SH-SY5Y (cell line): ENCODE results near the gene HPN.

Source experiments
- GATA2 ChIP-seq: IDR thresholded peaks from 2 replicates; pipeline ENCODE4 v1.6.1; 2011; ENCODE audit warnings: mild to moderate bottlenecking, low read depth, low read length
- GATA3 ChIP-seq: IDR thresholded peaks from 2 replicates; pipeline ENCODE4 v1.6.1; 2011; ENCODE audit warnings: low read depth, mild to moderate bottlenecking, low read length, moderate library complexity

- no peak for TF ChIP-seq GATA2
- TF ChIP-seq GATA3 = no peak
Measured at GRCh38 chr19:35080613-35081170, 39.2 kb downstream of the HPN start.
